MM.1S (cell line): ENCODE data around the gene KDM4F.

Experiments
- DNase-seq: peaks from one replicate; pipeline ENCODE4 v3.0.0-alpha.2; 2015
- H2AFZ ChIP-seq: fragments of 300-600 bp; sonication (generic); 2 replicates; pipeline ENCODE4 v1.6.0; 2016; ENCODE audit warnings: antibody characterized with exemption, low read length
- H3F3A ChIP-seq: fragments of 300-600 bp; sonication (generic); 2 replicates; pipeline ENCODE4 v1.6.1; 2016; ENCODE audit warnings: mild to moderate bottlenecking, antibody characterized with exemption, low read length, moderate library complexity, mixed read lengths; ENCODE audit not compliant: insufficient read depth
- H3K27ac ChIP-seq: fragments of 300-600 bp; sonication (generic); 2 replicates; pipeline ENCODE4 v1.5.1; 2016; ENCODE audit warnings: mild to moderate bottlenecking, low read length
- H3K27me3 ChIP-seq: fragments of 300-600 bp; sonication (generic); replicated peaks from 2 replicates; pipeline ENCODE4 v1.6.0; 2016; ENCODE audit warnings: low read length; ENCODE audit not compliant: insufficient read depth
- H3K36me3 ChIP-seq: fragments of 300-600 bp; sonication (generic); replicated peaks from 2 replicates; pipeline ENCODE4 v1.6.1; 2016; ENCODE audit warnings: mild to moderate bottlenecking, low read length, mixed read lengths; ENCODE audit not compliant: insufficient read depth
- H3K4me1 ChIP-seq: fragments of 300-600 bp; sonication (generic); 2 replicates; pipeline ENCODE4 v1.6.1; 2016; ENCODE audit warnings: low read length, mixed read lengths
- H3K4me2 ChIP-seq: fragments of 300-600 bp; sonication (generic); 2 replicates; pipeline ENCODE4 v1.6.0; 2016; ENCODE audit warnings: low read depth, low read length
- H3K4me3 ChIP-seq: fragments of 300-600 bp; sonication (generic); 2 replicates; pipeline ENCODE4 v1.5.1; 2016; ENCODE audit warnings: low read length, mixed read lengths
- H3K79me2 ChIP-seq: fragments of 300-600 bp; sonication (generic); 2 replicates; pipeline ENCODE4 v1.6.1; 2016; ENCODE audit warnings: mixed run types, low read length, mixed read lengths
- H3K9ac ChIP-seq: fragments of 300-600 bp; sonication (generic); 2 replicates; pipeline ENCODE4 v1.6.1; 2016; ENCODE audit warnings: low read length, mixed read lengths
- H3K9me2 ChIP-seq: fragments of 300-600 bp; sonication (generic); replicated peaks from 2 replicates; pipeline ENCODE4 v1.6.1; 2016; ENCODE audit warnings: mild to moderate bottlenecking, low read length, mixed read lengths; ENCODE audit not compliant: insufficient read depth
- H3K9me3 ChIP-seq: fragments of 300-600 bp; sonication (generic); replicated peaks from 2 replicates; pipeline ENCODE4 v1.6.1; 2016; ENCODE audit warnings: mild to moderate bottlenecking, low read length, mixed read lengths; ENCODE audit not compliant: insufficient read depth
- H4K20me1 ChIP-seq: fragments of 300-600 bp; sonication (generic); 2 replicates; pipeline ENCODE4 v1.6.1; 2016; ENCODE audit warnings: mild to moderate bottlenecking, low read length, moderate library complexity, mixed read lengths; ENCODE audit not compliant: insufficient read depth
- EZH2 ChIP-seq: fragments of 300-600 bp; sonication (generic); optimal IDR thresholded peaks from 2 replicates; pipeline ENCODE3; 2017; ENCODE audit warnings: low read depth, mild to moderate bottlenecking, antibody characterized with exemption, low read length, mixed read lengths
- EZH2phosphoT487 ChIP-seq: fragments of 300-600 bp; sonication (generic); IDR thresholded peaks from 2 replicates; pipeline ENCODE4 v1.6.1; 2018; ENCODE audit warnings: antibody characterized with exemption, low read length
- TF ChIP-seq, protein P1 (sequence below): fragments of 300-600 bp; sonication (generic); IDR thresholded peaks from 2 replicates; pipeline ENCODE4 v1.5.1; 2016; ENCODE audit warnings: antibody characterized with exemption, low read length, mixed read lengths

Gene KDM4F

GRCh38 chr11:95072948-95073347, 23.7 kb downstream of the KDM4F start:
- H3K9me3 ChIP-seq: no peaks in the 10 kb centered on the region
- no peak overlapping the region for H3K4me3 ChIP-seq
- H4K20me1 ChIP-seq: no peaks in the 10 kb centered on the region
- TF ChIP-seq, protein P1, sequence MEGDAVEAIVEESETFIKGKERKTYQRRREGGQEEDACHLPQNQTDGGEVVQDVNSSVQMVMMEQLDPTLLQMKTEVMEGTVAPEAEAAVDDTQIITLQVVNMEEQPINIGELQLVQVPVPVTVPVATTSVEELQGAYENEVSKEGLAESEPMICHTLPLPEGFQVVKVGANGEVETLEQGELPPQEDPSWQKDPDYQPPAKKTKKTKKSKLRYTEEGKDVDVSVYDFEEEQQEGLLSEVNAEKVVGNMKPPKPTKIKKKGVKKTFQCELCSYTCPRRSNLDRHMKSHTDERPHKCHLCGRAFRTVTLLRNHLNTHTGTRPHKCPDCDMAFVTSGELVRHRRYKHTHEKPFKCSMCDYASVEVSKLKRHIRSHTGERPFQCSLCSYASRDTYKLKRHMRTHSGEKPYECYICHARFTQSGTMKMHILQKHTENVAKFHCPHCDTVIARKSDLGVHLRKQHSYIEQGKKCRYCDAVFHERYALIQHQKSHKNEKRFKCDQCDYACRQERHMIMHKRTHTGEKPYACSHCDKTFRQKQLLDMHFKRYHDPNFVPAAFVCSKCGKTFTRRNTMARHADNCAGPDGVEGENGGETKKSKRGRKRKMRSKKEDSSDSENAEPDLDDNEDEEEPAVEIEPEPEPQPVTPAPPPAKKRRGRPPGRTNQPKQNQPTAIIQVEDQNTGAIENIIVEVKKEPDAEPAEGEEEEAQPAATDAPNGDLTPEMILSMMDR: no peak
- TF ChIP-seq EZH2phosphoT487 (no peak), EZH2 (no peak)
- peaks cover 13% of the 10 kb centered on the region; the same call in 1 of the 2 replicates for H3F3A ChIP-seq
- no peaks in the 10 kb centered on the region for H3K9me2 ChIP-seq
- H3K27me3 ChIP-seq: no peaks in the 10 kb centered on the region
- H3K27ac ChIP-seq: no peak overlapping the region
- H3K79me2 ChIP-seq: peaks cover 34% of the 10 kb centered on the region
- no peak overlapping the region for H2AFZ ChIP-seq
- no peaks in the 10 kb centered on the region; the same call in 1 of the 2 replicates for H3K36me3 ChIP-seq
- H3K9ac ChIP-seq: no peak overlapping the region
- DNase-seq: no peak
- peaks cover 15% of the 10 kb centered on the region for H3K4me1 ChIP-seq
- no peak overlapping the region for H3K4me2 ChIP-seq

GRCh38 chr11:95074792-95075563, 25.8 kb downstream of the KDM4F start:
- TF ChIP-seq EZH2phosphoT487 (no peak), EZH2 (no peak)
- TF ChIP-seq, protein P1: no peak
- H3K27me3 ChIP-seq: no peaks in the 10 kb centered on the region
- no peaks in the 10 kb centered on the region for H3K9me3 ChIP-seq
- H3K4me3 ChIP-seq: no peak overlapping the region
- no peak for DNase-seq
- no peaks in the 10 kb centered on the region for H4K20me1 ChIP-seq
- H3K79me2 ChIP-seq: peaks cover 14% of the 10 kb centered on the region
- H3K9me2 ChIP-seq: no peaks in the 10 kb centered on the region
- no peak overlapping the region for H2AFZ ChIP-seq
- H3K36me3 ChIP-seq: no peaks in the 10 kb centered on the region; the same call in 1 of the 2 replicates
- H3F3A ChIP-seq: no peaks in the 10 kb centered on the region
- H3K4me2 ChIP-seq: no peak overlapping the region
- no peak overlapping the region for H3K9ac ChIP-seq
- H3K27ac ChIP-seq: no peak overlapping the region
- peaks cover 15% of the 10 kb centered on the region for H3K4me1 ChIP-seq

DNA sequence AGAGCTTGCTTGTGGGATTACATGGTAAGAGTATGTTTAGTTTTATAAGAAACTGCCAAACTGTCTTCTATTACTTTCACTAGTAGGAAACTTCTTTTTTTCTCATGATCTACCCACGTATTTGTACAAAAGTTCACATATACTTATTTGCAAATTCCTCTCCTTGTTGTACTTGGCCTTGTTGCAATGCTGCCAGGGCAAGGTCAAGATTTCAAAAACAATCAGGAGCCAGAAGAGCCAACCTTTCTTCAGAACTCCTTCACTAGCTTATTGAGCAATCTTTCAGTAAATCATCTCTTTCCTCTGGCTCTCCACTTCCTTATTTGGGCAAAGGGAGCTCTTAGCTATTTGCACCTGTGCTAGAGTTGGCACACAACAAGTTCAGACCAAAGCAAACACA, 27.2 kb downstream of the KDM4F start:
- H3K4me3 ChIP-seq: no peak overlapping the region
- H3K4me2 ChIP-seq: peak overlapping the region; percentile 24
- no peaks in the 10 kb centered on the region for H4K20me1 ChIP-seq
- no peaks in the 10 kb centered on the region for H3K27me3 ChIP-seq
- H3K79me2 ChIP-seq: 0 out of 2 replicates have a peak, but pooled peaks cover 2% of the 10 kb centered on the region
- peaks cover 15% of the 10 kb centered on the region for H3K4me1 ChIP-seq
- H3F3A ChIP-seq: no peaks in the 10 kb centered on the region
- peak; percentile 30 for DNase-seq
- no peak overlapping the region for H3K9ac ChIP-seq
- no peaks in the 10 kb centered on the region for H3K9me2 ChIP-seq
- H3K9me3 ChIP-seq: no peaks in the 10 kb centered on the region
- no peaks in the 10 kb centered on the region; the same call in 1 of the 2 replicates for H3K36me3 ChIP-seq
- no peak overlapping the region for H3K27ac ChIP-seq
- no peak overlapping the region for H2AFZ ChIP-seq
- TF ChIP-seq EZH2: no peak
- TF ChIP-seq, protein P1: no peak
- TF ChIP-seq EZH2phosphoT487: no peak
